Liver (tissue), 9 donors: ENCODE measurements around the gene ZNF26. TPM values are rescaled to one million over a fixed set of nuclear protein-coding genes. Genes with fewer than 3 reads are reported as not detected.
"Not testable (repeated sequence)": the region's sequence is repeated elsewhere in the genome, so short reads cannot be mapped to it uniquely, and the experiment has no call there.

Source experiments
- DNase-seq: peaks from one replicate; pipeline ENCODE4 v3.0.0-alpha.2; 2017; ENCODE audit warnings: low spot score
- H3K27ac ChIP-seq, 2 donors: one replicate each; pipeline ENCODE4 v1.7.0; 2013; ENCODE audit warnings: inconsistent platforms in 2 of 2, low read length in 2 of 2, control low read depth in 1 of 2, low read depth in 1 of 2, mild to moderate bottlenecking in 1 of 2
- H3K27me3 ChIP-seq, 4 donors: one replicate each; pipeline versions ENCODE4 v1.6.1 to v1.7.0; 2013; ENCODE audit warnings: low read length in 3 of 4, inconsistent platforms in 1 of 4, mild to moderate bottlenecking in 1 of 4, moderate library complexity in 1 of 4; ENCODE audit not compliant: control insufficient read depth in 4 of 4, insufficient read depth in 4 of 4
- H3K36me3 ChIP-seq, 4 donors: one replicate each; pipeline versions ENCODE4 v1.6.1 to v1.7.0; 2013; ENCODE audit warnings: low read length in 3 of 4, mild to moderate bottlenecking in 3 of 4, low read depth in 1 of 4, moderate library complexity in 1 of 4; ENCODE audit not compliant: control insufficient read depth in 4 of 4, insufficient read depth in 3 of 4
- H3K4me1 ChIP-seq, 4 donors: one replicate each; pipeline versions ENCODE4 v1.6.1 to v1.7.0; 2013; ENCODE audit warnings: low read length in 3 of 4, mild to moderate bottlenecking in 3 of 4, moderate library complexity in 1 of 4; ENCODE audit not compliant: control insufficient read depth in 4 of 4, insufficient read depth in 4 of 4
- H3K4me3 ChIP-seq, 3 donors: one replicate each; pipeline versions ENCODE4 v1.6.1 to v1.7.0; 2013; ENCODE audit warnings: low read length in 3 of 3, control low read depth in 1 of 3, low read depth in 1 of 3, mild to moderate bottlenecking in 1 of 3
- H3K9ac ChIP-seq, 2 donors: one replicate each; pipeline ENCODE4 v1.7.0; 2013; ENCODE audit warnings: low read length in 2 of 2, mild to moderate bottlenecking in 2 of 2, moderate library complexity in 2 of 2, control low read depth in 1 of 2, low read depth in 1 of 2
- H3K9me3 ChIP-seq, 4 donors: one replicate each; pipeline versions ENCODE4 v1.6.1 to v1.7.0; 2013; ENCODE audit warnings: low read length in 3 of 4; ENCODE audit not compliant: control insufficient read depth in 4 of 4
- EGR1 ChIP-seq, 2 donors: IDR thresholded peaks; 2 replicates each; pipeline ENCODE4 v1.6.1; 2016 to 2018; ENCODE audit warnings: antibody characterized with exemption in 2 of 2, low read depth in 2 of 2
- FOXA2 ChIP-seq: IDR thresholded peaks from 2 replicates; pipeline ENCODE4 v1.6.1; 2016; ENCODE audit warnings: antibody characterized with exemption
- GABPA ChIP-seq, 2 donors: IDR thresholded peaks in 1 of 2; conservative IDR thresholded peaks in 1 of 2; 2 replicates each; pipeline ENCODE4 v1.6.1; 2016; ENCODE audit warnings: antibody characterized with exemption in 2 of 2, mild to moderate bottlenecking in 1 of 2, moderate library complexity in 1 of 2
- JUND ChIP-seq, 2 donors: IDR thresholded peaks; 2 replicates each; pipeline ENCODE4 v1.6.1; 2016; ENCODE audit warnings: antibody characterized with exemption in 2 of 2
- NR2F2 ChIP-seq: IDR thresholded peaks from 2 replicates; pipeline ENCODE4 v1.6.1; 2016; ENCODE audit warnings: antibody characterized with exemption
- RAD21 ChIP-seq, 2 donors: IDR thresholded peaks; 2 replicates each; pipeline ENCODE4 v1.6.1; 2016; ENCODE audit warnings: antibody characterized with exemption in 2 of 2, mild to moderate bottlenecking in 2 of 2
- RXRA ChIP-seq, 2 donors: IDR thresholded peaks; 2 replicates each; pipeline ENCODE4 v1.6.1; 2017 to 2018; ENCODE audit warnings: antibody characterized with exemption in 2 of 2, mild to moderate bottlenecking in 1 of 2
- SP1 ChIP-seq: IDR thresholded peaks from 2 replicates; pipeline ENCODE4 v1.6.1; 2018; ENCODE audit warnings: antibody characterized with exemption, mild to moderate bottlenecking
- YY1 ChIP-seq: IDR thresholded peaks from 2 replicates; pipeline ENCODE4 v1.6.1; 2016; ENCODE audit warnings: antibody characterized with exemption, mild to moderate bottlenecking
- WGBS: extraction: QIAGEN DNeasy Blood & Tissue Kit; methylation state at CpG from one replicate; pipeline ENCODE4 v1.1.7; 2013; 5-methylcytosine and 5-hydroxymethylcytosine counted together
- polyA plus RNA-seq, 2 donors: library from polyadenylated mRNA; stranded (reverse) in 1 of 2; unstranded in 1 of 2; fragments of 200-250 nt in 1 of 2; fragments of >200 nt in 1 of 2; fragmentation: Nextera tagmentation in 1 of 2; extraction: Ambion mirVana in 1 of 2; gene quantifications; one replicate each; pipeline versions ENCODE4 v1.2.1 to v1.2.3, GENCODE V29; 2013 to 2015
- total RNA-seq, 2 donors: library from RNA; depleted of rRNA; stranded (reverse); fragments of >200 nt; gene quantifications; one replicate each; pipeline ENCODE4 v1.2.3, GENCODE V29; 2014
- TF ChIP-seq, protein P1 (sequence below): IDR thresholded peaks from 2 replicates; pipeline ENCODE4 v1.6.1; 2016; ENCODE audit warnings: antibody characterized with exemption, mild to moderate bottlenecking
- TF ChIP-seq, protein P2 (sequence below): IDR thresholded peaks from 2 replicates; pipeline ENCODE4 v1.6.1; 2016; ENCODE audit warnings: antibody characterized with exemption
- TF ChIP-seq, protein P3 (sequence below): fragments of 150-350 bp; IDR thresholded peaks from 2 replicates; pipeline ENCODE4 v1.5.1; 2017; ENCODE audit warnings: improper control_type of control experiment, low read depth, low read length; ENCODE audit not compliant: missing input control
- donor health status: healthy.
- donor health status: healthy.
- donor health status: healthy.
- donor health status: healthy.
- donor health status: healthy.

Gene ZNF26
- total and polyA plus RNA-seq, 4 donors = 1.7 to 9.5 (median 4.8) TPM

DNA sequence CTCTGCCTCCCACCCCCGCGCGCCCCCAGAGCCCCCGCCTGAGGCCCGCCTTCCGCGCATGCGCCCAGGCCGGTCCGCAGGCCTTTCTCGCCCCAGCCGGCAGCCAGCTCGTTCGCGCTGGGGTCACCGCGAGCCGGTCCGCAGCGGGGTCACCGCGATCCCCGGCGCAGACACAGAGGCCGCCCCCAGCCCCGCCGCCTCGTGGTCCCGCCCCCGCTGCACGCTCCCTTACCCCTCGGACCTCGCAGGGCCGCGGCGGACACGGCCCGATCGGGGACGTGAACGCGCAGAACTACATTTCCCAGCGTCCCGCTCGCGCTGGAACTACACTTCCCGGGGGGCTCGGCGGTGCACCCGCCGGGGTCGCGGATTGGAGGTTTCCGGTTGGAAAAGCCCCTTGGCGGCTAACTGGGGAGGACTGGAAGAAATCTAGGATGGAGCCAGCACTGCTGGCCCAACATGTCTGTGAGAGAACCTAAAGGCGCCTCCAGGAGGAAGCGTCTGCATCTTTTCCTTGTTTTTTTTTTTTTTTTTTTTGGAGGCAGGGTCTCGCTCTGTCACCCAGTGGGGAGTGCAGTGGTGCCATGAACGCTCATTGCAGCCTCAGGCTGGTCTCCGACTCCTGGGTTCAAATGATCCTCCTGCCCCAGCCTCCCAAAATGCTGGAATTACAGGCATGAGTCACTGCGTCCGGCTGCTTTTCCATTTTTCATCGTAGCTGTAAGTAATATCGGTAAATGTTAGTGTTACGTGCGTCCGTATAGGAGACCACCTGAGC lies 30.0 kb upstream of the ZNF26 start, which contains the start of gene ZNF605:
ZNF605 (minus strand) TSS at position 296 of the 778 bp plus-strand sequence. CDS start 10,671 bp downstream, outside the sequence.
- Histone ChIP-seq H3K36me3 (peaks cover 0 to 8% (median 1%) of the 10 kb centered on the region in 4 donors), H3K4me3 (peak within 1 kb of the TSS; percentile 72 to 84 (median 80)), H3K4me1 (peaks cover 5 to 16% (median 11%) of the 10 kb centered on the region in 4 donors), H3K27me3 (no peaks in the 10 kb centered on the region), H3K9me3 (peaks cover 8 to 24% (median 17%) of the 10 kb centered on the region in 4 donors), H3K9ac (peak within 1 kb of the TSS; percentile 80 to 86), H3K27ac (peak within 1 kb of the TSS; percentile 81 to 87)
- TF ChIP-seq, protein P1, sequence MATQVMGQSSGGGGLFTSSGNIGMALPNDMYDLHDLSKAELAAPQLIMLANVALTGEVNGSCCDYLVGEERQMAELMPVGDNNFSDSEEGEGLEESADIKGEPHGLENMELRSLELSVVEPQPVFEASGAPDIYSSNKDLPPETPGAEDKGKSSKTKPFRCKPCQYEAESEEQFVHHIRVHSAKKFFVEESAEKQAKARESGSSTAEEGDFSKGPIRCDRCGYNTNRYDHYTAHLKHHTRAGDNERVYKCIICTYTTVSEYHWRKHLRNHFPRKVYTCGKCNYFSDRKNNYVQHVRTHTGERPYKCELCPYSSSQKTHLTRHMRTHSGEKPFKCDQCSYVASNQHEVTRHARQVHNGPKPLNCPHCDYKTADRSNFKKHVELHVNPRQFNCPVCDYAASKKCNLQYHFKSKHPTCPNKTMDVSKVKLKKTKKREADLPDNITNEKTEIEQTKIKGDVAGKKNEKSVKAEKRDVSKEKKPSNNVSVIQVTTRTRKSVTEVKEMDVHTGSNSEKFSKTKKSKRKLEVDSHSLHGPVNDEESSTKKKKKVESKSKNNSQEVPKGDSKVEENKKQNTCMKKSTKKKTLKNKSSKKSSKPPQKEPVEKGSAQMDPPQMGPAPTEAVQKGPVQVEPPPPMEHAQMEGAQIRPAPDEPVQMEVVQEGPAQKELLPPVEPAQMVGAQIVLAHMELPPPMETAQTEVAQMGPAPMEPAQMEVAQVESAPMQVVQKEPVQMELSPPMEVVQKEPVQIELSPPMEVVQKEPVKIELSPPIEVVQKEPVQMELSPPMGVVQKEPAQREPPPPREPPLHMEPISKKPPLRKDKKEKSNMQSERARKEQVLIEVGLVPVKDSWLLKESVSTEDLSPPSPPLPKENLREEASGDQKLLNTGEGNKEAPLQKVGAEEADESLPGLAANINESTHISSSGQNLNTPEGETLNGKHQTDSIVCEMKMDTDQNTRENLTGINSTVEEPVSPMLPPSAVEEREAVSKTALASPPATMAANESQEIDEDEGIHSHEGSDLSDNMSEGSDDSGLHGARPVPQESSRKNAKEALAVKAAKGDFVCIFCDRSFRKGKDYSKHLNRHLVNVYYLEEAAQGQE = no peak
- TF ChIP-seq NR2F2 = no peak
- TF ChIP-seq RXRA (IDR thresholded peaks at IDR 0.05) = peak in 1 of 2 donors; percentile 33
- TF ChIP-seq YY1 = peak; percentile 10
- TF ChIP-seq SP1 = no peak
- TF ChIP-seq, protein P2, sequence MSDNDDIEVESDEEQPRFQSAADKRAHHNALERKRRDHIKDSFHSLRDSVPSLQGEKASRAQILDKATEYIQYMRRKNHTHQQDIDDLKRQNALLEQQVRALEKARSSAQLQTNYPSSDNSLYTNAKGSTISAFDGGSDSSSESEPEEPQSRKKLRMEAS = no peak
- no peak for TF ChIP-seq JUND (IDR thresholded peaks at IDR 0.05)
- TF ChIP-seq FOXA2 = no peak
- no peak for TF ChIP-seq EGR1 (IDR thresholded peaks at IDR 0.05; ENCODE audit: low read depth in 2 of 2)
- no peak for TF ChIP-seq RAD21 (IDR thresholded peaks at IDR 0.05)
- TF ChIP-seq GABPA (IDR thresholded peaks at IDR 0.05 in 1 of 2, conservative IDR thresholded peaks at IDR 0.05 in 1 of 2) = peak in 1 of 2 donors; percentile 89
- peak; percentile 82 for DNase-seq
- WGBS = 2% methylated on average over 67 of the region's 67 CpGs

DNA sequence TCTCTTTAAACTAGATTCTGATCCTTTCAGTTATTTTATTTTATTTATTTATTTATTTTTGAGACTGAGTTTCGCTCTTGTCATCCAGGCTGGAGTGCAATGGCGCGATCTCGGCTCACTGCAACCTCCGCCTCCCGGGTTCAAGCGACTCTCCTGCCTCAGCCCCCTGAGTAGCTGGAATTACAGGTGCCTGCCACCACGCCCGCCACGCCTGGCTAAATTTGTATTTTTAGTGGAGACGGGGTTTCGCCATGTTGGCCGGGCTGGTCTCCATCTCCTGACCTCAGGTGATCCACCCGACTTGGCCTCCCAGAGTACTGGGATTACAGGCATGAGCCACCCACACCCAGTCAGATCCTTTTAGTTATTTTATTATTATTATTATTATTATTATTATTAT lies 24.4 kb upstream of the ZNF26 start:
- 97% methylated on average over 14 of the region's 14 CpGs for WGBS
- not testable (repeated sequence) for H3K9ac ChIP-seq, H3K27me3 ChIP-seq, H3K36me3 ChIP-seq, H3K4me3 ChIP-seq, DNase-seq, H3K4me1 ChIP-seq, H3K27ac ChIP-seq
- peaks cover 5 to 17% (median 9%) of the 10 kb centered on the region in 4 donors for H3K9me3 ChIP-seq

DNA sequence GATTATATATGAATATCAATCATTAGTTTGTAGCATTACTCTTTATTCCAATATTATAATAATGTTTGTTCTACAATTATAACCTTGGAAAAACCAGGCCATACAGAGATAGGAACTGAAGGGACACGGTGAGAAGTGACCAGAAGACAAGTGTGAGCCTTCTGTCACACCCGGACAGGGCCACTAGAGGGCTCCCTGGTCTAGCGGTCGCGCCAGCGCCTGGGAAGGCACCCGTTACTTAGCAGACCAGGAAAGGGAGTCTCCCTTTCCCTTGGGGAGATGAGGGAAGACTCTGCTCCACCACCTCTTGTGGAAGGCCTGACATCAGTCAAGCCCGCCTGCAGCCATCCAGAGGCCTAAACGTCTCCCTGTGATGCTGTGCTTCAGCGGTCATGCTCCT lies 22.2 kb upstream of the ZNF26 start:
- TF ChIP-seq, protein P3, sequence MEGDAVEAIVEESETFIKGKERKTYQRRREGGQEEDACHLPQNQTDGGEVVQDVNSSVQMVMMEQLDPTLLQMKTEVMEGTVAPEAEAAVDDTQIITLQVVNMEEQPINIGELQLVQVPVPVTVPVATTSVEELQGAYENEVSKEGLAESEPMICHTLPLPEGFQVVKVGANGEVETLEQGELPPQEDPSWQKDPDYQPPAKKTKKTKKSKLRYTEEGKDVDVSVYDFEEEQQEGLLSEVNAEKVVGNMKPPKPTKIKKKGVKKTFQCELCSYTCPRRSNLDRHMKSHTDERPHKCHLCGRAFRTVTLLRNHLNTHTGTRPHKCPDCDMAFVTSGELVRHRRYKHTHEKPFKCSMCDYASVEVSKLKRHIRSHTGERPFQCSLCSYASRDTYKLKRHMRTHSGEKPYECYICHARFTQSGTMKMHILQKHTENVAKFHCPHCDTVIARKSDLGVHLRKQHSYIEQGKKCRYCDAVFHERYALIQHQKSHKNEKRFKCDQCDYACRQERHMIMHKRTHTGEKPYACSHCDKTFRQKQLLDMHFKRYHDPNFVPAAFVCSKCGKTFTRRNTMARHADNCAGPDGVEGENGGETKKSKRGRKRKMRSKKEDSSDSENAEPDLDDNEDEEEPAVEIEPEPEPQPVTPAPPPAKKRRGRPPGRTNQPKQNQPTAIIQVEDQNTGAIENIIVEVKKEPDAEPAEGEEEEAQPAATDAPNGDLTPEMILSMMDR = peak; percentile 21
- H3K9ac ChIP-seq, H3K27ac ChIP-seq, DNase-seq, H3K36me3 ChIP-seq, H3K4me1 ChIP-seq, H3K27me3 ChIP-seq: not testable (repeated sequence)
- Histone ChIP-seq H3K4me3 (peak overlapping the region in 1 of 3 donors; percentile 1), H3K9me3 (peaks cover 7 to 22% (median 16%) of the 10 kb centered on the region in 4 donors)
- WGBS = 61% methylated on average over 10 of the region's 10 CpGs
